Subcutaneous adipose tissue (tissue), 4 donors: ENCODE measurements around the gene ASS1. TPM values are rescaled to one million over a fixed set of nuclear protein-coding genes. Genes with fewer than 3 reads are reported as not detected.

Experiments
- total RNA-seq, 4 donors: library from RNA; depleted of rRNA; stranded (reverse); fragments of >200 nt; gene quantifications; one replicate each; pipeline ENCODE4 v1.1.0, GENCODE V29; 2016
- TF ChIP-seq, protein P1 (sequence below): fragments of 450-650 bp; IDR thresholded peaks from one replicate; pipeline ENCODE4 v1.5.1; 2016; ENCODE audit warnings: low read depth, mild to moderate bottlenecking, control low read depth, antibody characterized with exemption, moderate library complexity

The ASS1 gene
- total RNA-seq, 4 donors from 2014 or later, result 302 to 485 (median 393) TPM

DNA sequence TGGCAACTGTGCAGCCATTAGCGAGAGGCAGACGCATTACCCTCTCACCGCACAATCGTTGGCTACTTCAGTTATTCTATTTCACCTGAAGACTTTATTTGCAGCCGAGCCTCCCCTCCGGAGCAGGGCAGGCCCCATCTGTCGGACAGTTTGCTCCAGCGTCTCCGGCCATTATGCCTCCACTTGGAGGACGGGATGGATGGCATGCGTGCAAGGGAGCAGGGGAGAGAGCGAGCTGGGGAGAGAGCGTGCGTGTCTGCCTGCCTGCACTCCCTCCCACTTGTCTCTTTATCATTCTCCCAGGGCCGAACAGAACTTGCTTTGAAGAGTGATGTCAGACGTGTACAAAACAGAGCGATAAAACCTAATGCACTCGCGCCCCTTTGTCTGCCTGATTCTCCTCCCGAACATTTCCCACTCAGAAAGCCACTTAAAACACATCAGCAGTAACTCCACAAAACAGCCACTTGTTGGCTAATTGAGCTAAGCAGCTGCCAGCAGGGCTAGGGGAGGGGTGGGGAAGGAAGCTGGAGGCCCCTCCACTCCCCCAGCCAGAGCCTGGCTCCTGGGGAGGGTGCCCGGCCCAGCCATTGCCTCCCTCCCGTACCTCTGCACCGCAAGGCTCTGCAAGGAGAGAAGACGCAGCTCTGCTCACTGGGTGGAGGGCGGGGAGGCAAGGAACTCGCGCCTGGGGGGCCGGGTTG, 91.2 kb downstream of the ASS1 start:
- TF ChIP-seq, protein P1, sequence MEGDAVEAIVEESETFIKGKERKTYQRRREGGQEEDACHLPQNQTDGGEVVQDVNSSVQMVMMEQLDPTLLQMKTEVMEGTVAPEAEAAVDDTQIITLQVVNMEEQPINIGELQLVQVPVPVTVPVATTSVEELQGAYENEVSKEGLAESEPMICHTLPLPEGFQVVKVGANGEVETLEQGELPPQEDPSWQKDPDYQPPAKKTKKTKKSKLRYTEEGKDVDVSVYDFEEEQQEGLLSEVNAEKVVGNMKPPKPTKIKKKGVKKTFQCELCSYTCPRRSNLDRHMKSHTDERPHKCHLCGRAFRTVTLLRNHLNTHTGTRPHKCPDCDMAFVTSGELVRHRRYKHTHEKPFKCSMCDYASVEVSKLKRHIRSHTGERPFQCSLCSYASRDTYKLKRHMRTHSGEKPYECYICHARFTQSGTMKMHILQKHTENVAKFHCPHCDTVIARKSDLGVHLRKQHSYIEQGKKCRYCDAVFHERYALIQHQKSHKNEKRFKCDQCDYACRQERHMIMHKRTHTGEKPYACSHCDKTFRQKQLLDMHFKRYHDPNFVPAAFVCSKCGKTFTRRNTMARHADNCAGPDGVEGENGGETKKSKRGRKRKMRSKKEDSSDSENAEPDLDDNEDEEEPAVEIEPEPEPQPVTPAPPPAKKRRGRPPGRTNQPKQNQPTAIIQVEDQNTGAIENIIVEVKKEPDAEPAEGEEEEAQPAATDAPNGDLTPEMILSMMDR, result no peak

DNA sequence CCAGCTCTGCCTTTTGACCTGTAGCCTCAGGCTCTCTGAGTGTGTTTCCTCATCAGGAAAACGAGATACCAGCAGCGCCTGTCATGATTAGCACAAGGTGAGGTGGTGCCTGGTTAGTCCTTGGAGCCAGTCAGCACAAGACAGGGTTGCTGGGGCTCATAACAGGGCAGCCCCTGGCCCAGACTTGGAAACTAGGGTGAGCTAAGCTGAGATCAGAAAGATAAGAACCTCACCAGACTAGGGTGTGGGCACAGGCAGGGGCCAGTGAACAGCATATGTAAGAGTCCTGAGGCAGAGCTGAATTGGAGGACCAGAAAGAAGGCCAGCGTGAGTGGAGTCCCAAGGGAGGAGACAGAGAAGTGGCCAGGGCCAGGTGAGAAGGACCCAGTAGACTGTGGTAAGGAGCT, 91.9 kb downstream of the ASS1 start:
- TF ChIP-seq, protein P1, result no peak

DNA sequence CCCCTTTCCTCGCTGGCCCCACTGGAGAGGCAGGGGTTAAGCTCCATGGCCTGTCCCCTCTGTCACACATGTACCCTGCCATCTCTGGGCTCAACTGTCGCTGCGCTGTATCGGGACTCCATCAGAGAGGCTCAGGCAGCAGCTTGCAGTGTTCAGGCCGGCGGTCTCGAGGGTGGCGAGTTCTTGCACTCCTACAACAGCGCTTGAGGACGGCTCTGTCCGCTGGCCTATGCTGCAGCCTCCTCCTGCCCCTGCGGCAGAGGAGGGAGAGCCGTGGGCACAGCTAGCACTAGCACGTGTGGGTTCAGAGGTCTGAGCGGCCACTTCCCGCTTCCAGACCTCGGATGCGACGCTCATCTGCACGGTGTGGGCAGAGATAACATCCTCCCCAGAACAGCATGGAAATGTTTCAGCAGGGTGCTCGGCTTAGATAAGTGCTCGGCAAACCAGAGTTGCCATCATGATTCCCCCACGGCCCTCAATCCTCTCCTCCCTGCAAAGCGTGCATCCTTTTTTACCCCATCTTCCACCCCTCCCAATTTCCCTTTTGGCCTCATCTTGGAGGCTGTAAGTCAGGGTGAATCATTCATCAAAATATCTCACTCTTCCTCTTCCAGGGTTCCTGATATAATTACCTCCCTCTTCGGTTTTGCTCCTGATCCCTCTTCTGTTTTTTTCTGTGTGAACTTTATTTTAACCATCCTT, 92.7 kb downstream of the ASS1 start:
- TF ChIP-seq, protein P1, result no peak

DNA sequence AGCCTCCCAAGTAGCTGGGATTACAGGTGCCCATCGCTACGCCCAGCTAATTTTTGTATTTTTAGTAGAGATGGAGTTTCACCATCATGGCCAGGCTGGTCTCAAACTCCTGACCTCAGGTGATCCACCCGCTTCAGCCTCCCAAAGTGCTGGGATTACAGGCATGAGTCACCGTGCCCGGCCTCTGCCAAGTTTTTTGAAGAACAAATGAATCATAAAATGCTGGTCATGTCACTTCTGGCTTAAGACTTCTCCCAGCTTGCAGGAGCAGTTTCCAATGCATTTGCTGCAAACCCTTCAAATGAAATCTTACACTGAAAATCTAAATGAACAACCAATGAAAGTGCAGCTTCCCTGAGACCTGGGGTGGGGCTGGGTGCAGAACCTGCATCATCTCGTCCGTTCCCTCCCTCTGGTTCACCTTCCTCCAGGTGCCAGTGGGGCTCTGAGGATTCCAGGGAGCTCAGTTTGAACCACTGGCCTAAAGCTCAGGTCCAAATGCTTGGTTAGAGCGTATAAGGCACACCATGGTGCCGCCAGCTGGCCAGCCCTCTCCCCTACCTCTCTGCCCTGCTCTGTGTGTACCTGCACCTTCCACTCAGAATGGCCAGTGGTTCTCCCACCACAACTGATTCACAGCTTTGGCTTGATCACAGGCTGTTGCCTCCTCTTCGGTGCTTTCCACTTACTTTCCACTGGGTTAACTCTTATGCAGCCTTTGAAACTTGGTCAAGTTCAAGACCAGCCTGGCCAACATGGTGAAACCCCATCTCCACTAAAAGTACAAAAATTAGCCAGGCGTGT, 94.9 kb downstream of the ASS1 start:
- TF ChIP-seq, protein P1, result no peak

DNA sequence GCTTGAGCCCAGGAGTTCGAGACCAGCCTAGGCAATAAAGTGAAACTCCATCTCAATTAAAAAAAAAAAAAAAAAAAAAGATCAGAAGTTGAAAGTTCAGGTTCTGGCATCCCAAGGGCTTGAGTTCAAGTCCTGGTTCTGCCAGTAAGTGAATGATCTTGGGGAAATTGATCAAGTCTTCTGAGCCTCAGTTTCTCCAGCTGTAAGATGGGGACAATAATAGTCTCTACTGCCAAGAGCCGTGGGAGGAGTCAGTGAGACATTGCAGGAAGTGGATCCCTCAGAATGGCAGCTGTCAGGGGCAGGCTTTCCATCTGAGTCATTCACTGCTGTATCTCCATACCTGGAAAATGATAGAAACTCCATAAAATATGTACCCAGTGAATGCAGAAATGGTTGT, 96.8 kb downstream of the ASS1 start:
- TF ChIP-seq, protein P1, result no peak

DNA sequence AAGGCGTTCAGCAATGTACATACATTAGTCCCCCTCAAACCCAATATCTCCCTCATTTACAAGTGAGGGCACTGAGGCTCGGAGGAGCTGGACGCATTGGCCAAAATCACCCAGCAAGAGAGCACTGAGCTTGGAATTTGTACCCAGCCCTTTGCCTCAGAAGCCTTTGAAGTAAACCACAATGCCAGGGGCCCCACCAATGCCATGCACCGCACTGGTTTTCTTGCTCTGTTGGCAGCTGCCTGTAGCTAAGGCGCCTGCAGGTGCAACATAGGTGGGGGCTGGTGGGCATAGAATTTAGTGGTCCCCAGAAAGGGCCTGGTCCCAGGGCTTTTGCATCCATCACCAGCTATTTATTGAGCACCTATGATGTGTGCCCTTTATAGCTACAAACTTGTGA, 97.3 kb downstream of the ASS1 start:
- TF ChIP-seq, protein P1, result no peak
